ENCODE results near the gene TRAF4. TPM values are rescaled to one million over a fixed set of nuclear protein-coding genes. Genes with fewer than 3 reads are reported as not detected.
A peak's percentile ranks its signal among the peaks of the same experiment; 100 is the strongest.

Gene TRAF4
- total and polyA plus RNA-seq, 2 donors (not counting 3 experiments of a cell fraction or from before 2014, with no cell fraction given) = 79.5 to 83.9 TPM

- ChIA-PET CTCF (no interaction called here), POLR2A (no interaction called here)
- Histone ChIP-seq H3K27me3 (ENCODE audit: control insufficient read depth in 2 of 2, insufficient read depth in 2 of 2, low read length in 2 of 2) (no peaks in the 10 kb centered on the region), H3K9ac (replicated peaks; ENCODE audit: extremely low read depth, insufficient read depth, low read length) (peak within 1 kb of the TSS; percentile 65), H3K36me3 (ENCODE audit: control insufficient read depth in 2 of 2, extremely low read depth in 1 of 2, insufficient read depth in 2 of 2, low read length in 2 of 2) (peaks cover 9 to 17% of the 10 kb centered on the region in 2 experiments), H3K4me3 (replicated peaks in 1 of 3; ENCODE audit: insufficient read depth in 1 of 3, low read depth in 1 of 3, low read length in 3 of 3) (peak within 1 kb of the TSS; percentile 19 to 60 (median 44)), H2AFZ (ENCODE audit: low read depth, low read length) (peak within 1 kb of the TSS; percentile 69), H3K27ac (ENCODE audit: insufficient read depth, low read depth, low read length) (peak within 1 kb of the TSS; percentile 76), H3K9me3 (replicated peaks; ENCODE audit: control insufficient read depth, insufficient read depth, low read length) (no peaks in the 10 kb centered on the region), H3K4me1 (ENCODE audit: control insufficient read depth, extremely low read depth, insufficient read depth, low read length) (peaks cover 34% of the 10 kb centered on the region), H3K79me2 (ENCODE audit: control insufficient read depth, insufficient read depth, low read length) (peaks cover 35% of the 10 kb centered on the region), H3K9me1 (replicated peaks; ENCODE audit: control insufficient read depth, extremely low read depth, insufficient read depth, low read length) (no peaks in the 10 kb centered on the region), H4K20me1 (replicated peaks; ENCODE audit: control insufficient read depth, extremely low read depth, insufficient read depth, low read length) (no peaks in the 10 kb centered on the region), H3K4me2 (ENCODE audit: insufficient read depth, low read length) (peak within 1 kb of the TSS; percentile 72)
- intact Hi-C loops (cut with micrococcal nuclease) = loop anchor here (2.0 to 5.0 kb wide), 3 partner anchors 70 to 235 kb away; partner anchors contain the start of gene BLTP2
- TF ChIP-seq POLR2AphosphoS5 (IDR thresholded peaks at IDR 0.05; ENCODE audit: insufficient read depth, low read depth, low read length) (peak; percentile 56), POLR2A (IDR thresholded peaks at IDR 0.05; ENCODE audit: low read depth, low read length) (peak; percentile 46), JUN (IDR thresholded peaks at IDR 0.05; ENCODE audit: borderline replicate concordance, insufficient read depth, insufficient read length, low read depth) (no peak), CTCF (IDR thresholded peaks at IDR 0.05; ENCODE audit: extremely low read depth in 1 of 2, insufficient read depth in 1 of 2, low read depth in 1 of 2, low read length in 2 of 2) (peak; percentile 33 to 47), FOS (IDR thresholded peaks at IDR 0.05; ENCODE audit: borderline replicate concordance, insufficient read depth, low read length) (peak; percentile 56)
- dilution Hi-C loops (cut with MboI; ENCODE audit: extremely low pct_ligation_motif_present, low sequenced_read_pairs) = no loop called here
- DNase-seq (ENCODE audit: low read depth, low spot score) (peak; percentile 60), FAIRE-seq (peak; percentile 49)
- BruUV-seq (replicated peaks) = no TSS peak
These were observed 26.1 kb upstream of the TRAF4 start, which contains the start of gene RAB34 for GRCh38 chr17:28717578-28718332. TSS of gene RAB34 (minus strand) at chr17:28717868. CDS start at chr17:28717266, 602 bp downstream.

Data from endothelial cell of umbilical vein (primary cell).